OCI-LY3 (cell line): ENCODE measurements around the gene CYBC1.

ENCODE experiments used
- H2AFZ ChIP-seq: fragments of 200-600, 300-600 bp; shearing (Covaris generic); 2 replicates; pipeline ENCODE4 v1.6.0; 2014; ENCODE audit warnings: antibody characterized with exemption, low read depth, low read length
- H3K27ac ChIP-seq: fragments of 200-600, 300-600 bp; sonication (generic); 2 replicates; pipeline ENCODE4 v1.5.1; 2014; ENCODE audit warnings: mild to moderate bottlenecking, low read length, moderate library complexity, mixed read lengths
- H3K27me3 ChIP-seq: fragments of 200-600, 300-600 bp; sonication (generic); 2 replicates; pipeline ENCODE4 v1.6.1; 2014; ENCODE audit warnings: low read depth, low read length, mixed read lengths
- H3K36me3 ChIP-seq: fragments of 200-600, 300-600 bp; sonication (generic); replicated peaks from 2 replicates; pipeline ENCODE3; 2014; ENCODE audit warnings: low read depth, low read length, mixed read lengths
- H3K4me1 ChIP-seq: fragments of 300-600, 200-600 bp; sonication (generic); 2 replicates; pipeline ENCODE4 v1.6.1; 2014; ENCODE audit warnings: low read length, mixed read lengths
- H3K4me2 ChIP-seq: fragments of 200-600, 300-600 bp; sonication (generic); 2 replicates; pipeline ENCODE4 v1.6.1; 2014; ENCODE audit warnings: low read length, mixed read lengths
- H3K4me3 ChIP-seq: fragments of 300-600, 200-600 bp; sonication (generic); 2 replicates; pipeline ENCODE4 v1.5.1; 2014; ENCODE audit warnings: antibody characterized with exemption, mild to moderate bottlenecking, low read length, moderate library complexity
- H3K79me2 ChIP-seq: fragments of 300-600, 200-600 bp; shearing (Covaris generic); 2 replicates; pipeline ENCODE4 v1.6.1; 2014; ENCODE audit warnings: mild to moderate bottlenecking, low read length, mixed read lengths
- H3K9ac ChIP-seq: fragments of 300-600, 200-600 bp; shearing (Covaris generic); 2 replicates; pipeline ENCODE4 v1.6.0; 2014; ENCODE audit warnings: mild to moderate bottlenecking, low read length, moderate library complexity
- H3K9me3 ChIP-seq: fragments of 200-600, 300-600 bp; shearing (Covaris generic); 2 replicates; pipeline ENCODE4 v1.6.1; 2014; ENCODE audit warnings: low read length, mixed read lengths; ENCODE audit not compliant: insufficient read depth
- H4K20me1 ChIP-seq: fragments of 200-600, 300-600 bp; sonication (generic); 2 replicates; pipeline ENCODE4 v1.6.1; 2016; ENCODE audit warnings: low read length, mixed read lengths; ENCODE audit not compliant: insufficient read depth
- CTCF ChIP-seq: fragments of 200-600, 300-600 bp; sonication (generic); IDR thresholded peaks from 2 replicates; pipeline ENCODE4 v1.5.1; 2014; ENCODE audit warnings: antibody characterized with exemption, low read length, low read depth
- EZH2phosphoT487 ChIP-seq: fragments of 200-600 bp; shearing (Covaris generic); IDR thresholded peaks from 2 replicates; pipeline ENCODE4 v1.6.1; 2018; ENCODE audit warnings: antibody characterized with exemption, mixed run types, low read depth

Gene CYBC1

GRCh38 chr17:82468692-82469091 lies 18.1 kb upstream of the CYBC1 start:
- no peaks in the 10 kb centered on the region for H3K4me1 ChIP-seq
- H3K9ac ChIP-seq: no peak overlapping the region
- H3K4me2 ChIP-seq: no peak overlapping the region
- H3K9me3 ChIP-seq: no peaks in the 10 kb centered on the region
- H4K20me1 ChIP-seq: no peaks in the 10 kb centered on the region
- H3K79me2 ChIP-seq: no peaks in the 10 kb centered on the region
- H3K27me3 ChIP-seq: no peaks in the 10 kb centered on the region
- no peak overlapping the region for H2AFZ ChIP-seq
- no peak overlapping the region for H3K27ac ChIP-seq
- TF ChIP-seq EZH2phosphoT487 (no peak), CTCF (no peak)
- H3K36me3 ChIP-seq: peaks cover 27% of the 10 kb centered on the region
- no peak overlapping the region for H3K4me3 ChIP-seq

- Histone ChIP-seq H3K4me1 (no peaks in the 10 kb centered on the region), H4K20me1 (no peaks in the 10 kb centered on the region), H3K4me3 (no peak overlapping the region), H3K27ac (no peak overlapping the region), H3K4me2 (no peak overlapping the region), H2AFZ (no peak overlapping the region), H3K9ac (no peak overlapping the region), H3K36me3 (peaks cover 34% of the 10 kb centered on the region), H3K79me2 (no peaks in the 10 kb centered on the region), H3K9me3 (no peaks in the 10 kb centered on the region), H3K27me3 (no peaks in the 10 kb centered on the region)
- TF ChIP-seq EZH2phosphoT487 (no peak), CTCF (no peak)
These were observed 14.6 kb upstream of the CYBC1 start for GRCh38 chr17:82465023-82465603.

- Histone ChIP-seq H3K9me3 (no peaks in the 10 kb centered on the region), H3K4me3 (no peak overlapping the region), H3K4me2 (no peak overlapping the region), H3K36me3 (peaks cover 30% of the 10 kb centered on the region), H3K9ac (no peak overlapping the region), H3K27me3 (no peaks in the 10 kb centered on the region), H3K79me2 (no peaks in the 10 kb centered on the region), H3K27ac (no peak overlapping the region), H3K4me1 (no peaks in the 10 kb centered on the region), H2AFZ (no peak overlapping the region), H4K20me1 (no peaks in the 10 kb centered on the region)
- TF ChIP-seq EZH2phosphoT487: no peak
- no peak for TF ChIP-seq CTCF
These were observed 14.0 kb upstream of the CYBC1 start for GRCh38 chr17:82464567-82464929.

GRCh38 chr17:82463925-82464566 lies 13.5 kb upstream of the CYBC1 start:
- Histone ChIP-seq H3K4me1 (no peaks in the 10 kb centered on the region), H3K4me2 (no peak overlapping the region), H3K36me3 (peaks cover 26% of the 10 kb centered on the region), H3K4me3 (no peak overlapping the region), H2AFZ (no peak overlapping the region), H3K9me3 (no peaks in the 10 kb centered on the region), H4K20me1 (peaks cover 3% of the 10 kb centered on the region; the same call in 1 of the 2 replicates), H3K79me2 (peaks cover 4% of the 10 kb centered on the region), H3K27me3 (no peaks in the 10 kb centered on the region), H3K27ac (no peak overlapping the region), H3K9ac (no peak overlapping the region)
- no peak for TF ChIP-seq CTCF
- TF ChIP-seq EZH2phosphoT487: no peak
